Measurements from ENCODE around the gene HOXD3. TPM values are rescaled to one million over a fixed set of nuclear protein-coding genes. Genes with fewer than 3 reads are reported as not detected.

HOXD3 gene
- total RNA-seq, 3 donors from 2014 or later (not counting 1 experiment from before 2014, with no cell fraction given): not detected

GRCh38 chr2:176206136-176206535 lies 49.0 kb downstream of the HOXD3 start:
- H3K27ac ChIP-seq (ENCODE audit: low read length): no peak overlapping the region
- DNase-seq: no peak
- H3K27me3 Mint-ChIP-seq (ENCODE audit: low read depth in 2 of 2): peaks cover 21 to 48% of the 10 kb centered on the region in 2 donors
- intact Hi-C loops (cut with micrococcal nuclease): no loop called here
- H3K36me3 Mint-ChIP-seq: no peaks in the 10 kb centered on the region
- WGBS (ENCODE audit: insufficient coverage): 87% methylated on average over 2 of the region's 2 CpGs
- no peaks in the 10 kb centered on the region for H3K9me3 ChIP-seq (ENCODE audit: control insufficient read depth, insufficient read depth, low read length)
- peaks cover 2% of the 10 kb centered on the region for H3K27me3 ChIP-seq (ENCODE audit: control insufficient read depth, insufficient read depth, low read length)
- ATAC-seq: no peak
- H3K4me1 ChIP-seq (ENCODE audit: control insufficient read depth, insufficient read depth, low read length): no peaks in the 10 kb centered on the region
- H3K9me3 Mint-ChIP-seq: no peaks in the 10 kb centered on the region
- no peaks in the 10 kb centered on the region for H3K4me1 Mint-ChIP-seq
- H3K36me3 ChIP-seq (ENCODE audit: control insufficient read depth, insufficient read depth, low read length): no peaks in the 10 kb centered on the region
- no peak overlapping the region for H3K4me3 ChIP-seq (ENCODE audit: low read length)
- no peak overlapping the region for H3K4me3 Mint-ChIP-seq
- no peak overlapping the region for H3K27ac Mint-ChIP-seq
- no peak for TF ChIP-seq CTCF (IDR thresholded peaks at IDR 0.05)

GRCh38 chr2:176206682-176207081 lies 49.6 kb downstream of the HOXD3 start:
- Histone ChIP-seq H3K27me3 (ENCODE audit: control insufficient read depth, insufficient read depth, low read length) (no peaks in the 10 kb centered on the region), H3K4me3 (ENCODE audit: low read length) (no peak overlapping the region), H3K36me3 (ENCODE audit: control insufficient read depth, insufficient read depth, low read length) (no peaks in the 10 kb centered on the region), H3K9me3 (ENCODE audit: control insufficient read depth, insufficient read depth, low read length) (no peaks in the 10 kb centered on the region), H3K4me1 (ENCODE audit: control insufficient read depth, insufficient read depth, low read length) (no peaks in the 10 kb centered on the region), H3K27ac (ENCODE audit: low read length) (no peak overlapping the region)
- no peak overlapping the region for H3K27ac Mint-ChIP-seq
- TF ChIP-seq CTCF (IDR thresholded peaks at IDR 0.05): no peak
- no peaks in the 10 kb centered on the region for H3K4me1 Mint-ChIP-seq
- no peak overlapping the region for H3K4me3 Mint-ChIP-seq
- peaks cover 22 to 53% of the 10 kb centered on the region in 2 donors for H3K27me3 Mint-ChIP-seq (ENCODE audit: low read depth in 2 of 2)
- no peaks in the 10 kb centered on the region for H3K36me3 Mint-ChIP-seq
- DNase-seq: no peak
- H3K9me3 Mint-ChIP-seq: no peaks in the 10 kb centered on the region
- no peak for ATAC-seq
- WGBS (ENCODE audit: insufficient coverage): 85% methylated on average over 2 of the region's 2 CpGs
- intact Hi-C loops (cut with micrococcal nuclease): no loop called here

GRCh38 chr2:176211110-176211509 lies 54.0 kb downstream of the HOXD3 start:
- ATAC-seq (no peak), DNase-seq (no peak)
- no CpG with 5 or more reads among the region's 1 CpG for WGBS (ENCODE audit: insufficient coverage)
- no peaks in the 10 kb centered on the region for H3K36me3 ChIP-seq (ENCODE audit: control insufficient read depth, insufficient read depth, low read length)
- Mint-ChIP-seq H3K4me3 (no peak overlapping the region), H3K4me1 (no peaks in the 10 kb centered on the region), H3K27me3 (ENCODE audit: low read depth in 2 of 2) (peaks cover 13 to 34% of the 10 kb centered on the region in 2 donors), H3K9me3 (no peaks in the 10 kb centered on the region), H3K36me3 (no peaks in the 10 kb centered on the region), H3K27ac (no peak overlapping the region)
- no peak overlapping the region for H3K27ac ChIP-seq (ENCODE audit: low read length)
- no peaks in the 10 kb centered on the region for H3K9me3 ChIP-seq (ENCODE audit: control insufficient read depth, insufficient read depth, low read length)
- no peaks in the 10 kb centered on the region for H3K4me1 ChIP-seq (ENCODE audit: control insufficient read depth, insufficient read depth, low read length)
- no peak for TF ChIP-seq CTCF (IDR thresholded peaks at IDR 0.05)
- no peak overlapping the region for H3K4me3 ChIP-seq (ENCODE audit: low read length)
- intact Hi-C loops (cut with micrococcal nuclease): no loop called here
- H3K27me3 ChIP-seq (ENCODE audit: control insufficient read depth, insufficient read depth, low read length): peaks cover 2% of the 10 kb centered on the region

GRCh38 chr2:176212276-176212675 lies 55.2 kb downstream of the HOXD3 start:
- Mint-ChIP-seq H3K4me3 (no peak overlapping the region), H3K4me1 (no peaks in the 10 kb centered on the region), H3K36me3 (no peaks in the 10 kb centered on the region), H3K27me3 (ENCODE audit: low read depth in 2 of 2) (peaks cover 13 to 34% of the 10 kb centered on the region in 2 donors), H3K9me3 (no peaks in the 10 kb centered on the region), H3K27ac (no peak overlapping the region)
- TF ChIP-seq CTCF (IDR thresholded peaks at IDR 0.05): no peak
- ATAC-seq (no peak), DNase-seq (no peak)
- no peaks in the 10 kb centered on the region for H3K9me3 ChIP-seq (ENCODE audit: control insufficient read depth, insufficient read depth, low read length)
- H3K27me3 ChIP-seq (ENCODE audit: control insufficient read depth, insufficient read depth, low read length): peaks cover 2% of the 10 kb centered on the region
- H3K36me3 ChIP-seq (ENCODE audit: control insufficient read depth, insufficient read depth, low read length): no peaks in the 10 kb centered on the region
- H3K4me3 ChIP-seq (ENCODE audit: low read length): no peak overlapping the region
- intact Hi-C loops (cut with micrococcal nuclease): no loop called here
- H3K4me1 ChIP-seq (ENCODE audit: control insufficient read depth, insufficient read depth, low read length): no peaks in the 10 kb centered on the region
- no peak overlapping the region for H3K27ac ChIP-seq (ENCODE audit: low read length)
